Endothelial cell of umbilical vein (primary cell): Measurements from ENCODE around the gene NFKBIE.

Experiments
- EZH2 ChIP-seq: IDR thresholded peaks from 2 replicates; pipeline ENCODE4 v1.6.1; 2012; ENCODE audit warnings: borderline replicate concordance, low read depth, mild to moderate bottlenecking, moderate library complexity, low read length, inconsistent platforms; ENCODE audit not compliant: severe bottlenecking
- JUN ChIP-seq: IDR thresholded peaks from 2 replicates; pipeline ENCODE4 v1.6.1; 2011; ENCODE audit warnings: borderline replicate concordance, low read depth; ENCODE audit not compliant: insufficient read length, insufficient read depth
- MYC ChIP-seq: IDR thresholded peaks from one replicate; pipeline ENCODE4 v1.6.1; 2011; ENCODE audit warnings: mild to moderate bottlenecking, low read depth, low read length
- POLR2A ChIP-seq: IDR thresholded peaks from 2 replicates; pipeline ENCODE4 v1.6.1; 2012; ENCODE audit warnings: low read depth, mild to moderate bottlenecking, control low read depth, low read length
- POLR2AphosphoS5 ChIP-seq: IDR thresholded peaks from 2 replicates; pipeline ENCODE4 v1.6.1; 2012; ENCODE audit warnings: low read depth, mild to moderate bottlenecking, control low read depth, low read length, moderate library complexity; ENCODE audit not compliant: insufficient read depth
- TF ChIP-seq, protein P1 (sequence below), 2 donors: IDR thresholded peaks; 1 replicate in 1 of 2; 2 replicates in 1 of 2; pipeline ENCODE4 v1.5.1; 2011; ENCODE audit warnings: low read length in 2 of 2, mild to moderate bottlenecking in 2 of 2, moderate library complexity in 2 of 2, control low read depth in 1 of 2, inconsistent platforms in 1 of 2, low read depth in 1 of 2; ENCODE audit not compliant: insufficient read depth in 1 of 2; ENCODE audit errors: extremely low read depth in 1 of 2

GRCh38 chr6:44211284-44211683, 54.1 kb downstream of the NFKBIE start:
- TF ChIP-seq, protein P1, sequence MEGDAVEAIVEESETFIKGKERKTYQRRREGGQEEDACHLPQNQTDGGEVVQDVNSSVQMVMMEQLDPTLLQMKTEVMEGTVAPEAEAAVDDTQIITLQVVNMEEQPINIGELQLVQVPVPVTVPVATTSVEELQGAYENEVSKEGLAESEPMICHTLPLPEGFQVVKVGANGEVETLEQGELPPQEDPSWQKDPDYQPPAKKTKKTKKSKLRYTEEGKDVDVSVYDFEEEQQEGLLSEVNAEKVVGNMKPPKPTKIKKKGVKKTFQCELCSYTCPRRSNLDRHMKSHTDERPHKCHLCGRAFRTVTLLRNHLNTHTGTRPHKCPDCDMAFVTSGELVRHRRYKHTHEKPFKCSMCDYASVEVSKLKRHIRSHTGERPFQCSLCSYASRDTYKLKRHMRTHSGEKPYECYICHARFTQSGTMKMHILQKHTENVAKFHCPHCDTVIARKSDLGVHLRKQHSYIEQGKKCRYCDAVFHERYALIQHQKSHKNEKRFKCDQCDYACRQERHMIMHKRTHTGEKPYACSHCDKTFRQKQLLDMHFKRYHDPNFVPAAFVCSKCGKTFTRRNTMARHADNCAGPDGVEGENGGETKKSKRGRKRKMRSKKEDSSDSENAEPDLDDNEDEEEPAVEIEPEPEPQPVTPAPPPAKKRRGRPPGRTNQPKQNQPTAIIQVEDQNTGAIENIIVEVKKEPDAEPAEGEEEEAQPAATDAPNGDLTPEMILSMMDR (IDR thresholded peaks at IDR 0.05; ENCODE audit: extremely low read depth in 1 of 2, insufficient read depth in 1 of 2, low read depth in 1 of 2, low read length in 2 of 2): no peak
- no peak for TF ChIP-seq EZH2
- TF ChIP-seq JUN: no peak
- TF ChIP-seq POLR2A: no peak
- no peak for TF ChIP-seq MYC
- TF ChIP-seq POLR2AphosphoS5: no peak
